NB4 (cell line): Measurements from ENCODE around the gene RUVBL2.

Source experiments
- DNase-seq: peaks from one replicate; pipeline ENCODE4 v3.0.0; 2010; ENCODE audit warnings: low read depth
- H3K4me3 ChIP-seq: one replicate; pipeline ENCODE4 v1.5.1; 2011; ENCODE audit warnings: mild to moderate bottlenecking, low read depth, low read length, moderate library complexity
- MYC ChIP-seq: IDR thresholded peaks from 2 replicates; pipeline ENCODE4 v1.6.1; 2011; ENCODE audit warnings: low read depth, low read length
- POLR2A ChIP-seq: IDR thresholded peaks from 2 replicates; pipeline ENCODE4 v1.6.1; 2011; ENCODE audit warnings: mild to moderate bottlenecking; ENCODE audit not compliant: insufficient read length; ENCODE audit errors: extremely low read depth
- TF ChIP-seq, protein P1 (sequence below): IDR thresholded peaks from one replicate; pipeline ENCODE4 v1.5.1; 2012; ENCODE audit warnings: low read depth, low read length
- TF ChIP-seq, protein P2 (sequence below): IDR thresholded peaks from 2 replicates; pipeline ENCODE4 v1.6.1; 2011; ENCODE audit warnings: low read depth, low read length

Gene RUVBL2

DNA sequence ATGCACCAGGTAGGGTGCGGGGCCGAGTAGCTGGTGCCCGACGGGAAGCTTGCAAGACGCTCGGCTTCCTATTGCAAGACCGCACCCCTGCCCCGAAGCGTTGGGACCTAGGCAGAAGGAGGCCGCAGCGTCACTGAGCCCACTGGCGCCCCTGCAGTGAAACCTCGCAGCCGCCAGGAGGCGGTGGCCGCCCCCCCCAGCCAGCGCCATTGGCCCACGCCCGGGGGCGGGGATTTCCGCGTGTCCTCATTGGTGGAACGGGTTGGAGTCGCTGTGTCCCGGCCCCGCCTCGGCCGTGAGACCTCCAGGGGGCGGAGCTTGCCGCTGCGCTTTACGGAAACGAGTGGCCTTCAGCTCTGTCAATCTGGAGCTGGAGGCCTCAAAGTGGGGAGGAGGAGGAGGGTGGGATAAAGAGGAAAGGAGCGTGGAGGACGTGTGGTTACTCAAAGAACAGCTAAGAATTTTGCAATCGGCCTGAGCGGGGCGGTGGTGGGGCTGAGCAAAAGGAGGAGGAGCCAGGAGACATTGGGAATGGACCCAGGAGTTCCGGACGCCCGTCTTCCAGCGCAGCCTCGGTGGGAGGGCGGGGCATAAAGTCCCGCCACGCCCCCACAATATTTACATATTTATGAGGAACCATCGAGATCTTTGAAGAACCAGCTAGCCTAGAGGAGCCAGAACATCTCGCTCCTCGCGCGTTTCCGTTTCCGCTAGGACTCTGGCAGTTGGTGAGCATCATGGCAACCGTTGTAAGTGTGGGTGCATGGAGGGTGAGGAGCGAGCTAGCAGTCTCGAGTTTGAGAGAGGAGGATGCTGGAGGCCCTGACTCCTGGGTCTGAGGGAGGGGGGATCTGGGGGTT is at the start of gene RUVBL2, which contains the start of gene GYS1:
RUVBL2 (plus strand) TSS at position 713 of the 860 bp plus-strand sequence; CDS start at position 738, 25 bp downstream.
GYS1 (minus strand) TSS at position 135 of the 860 bp plus-strand sequence. CDS start 197 bp downstream, outside the sequence.
- peak; percentile 99 for DNase-seq
- peak within 1 kb of the TSS; percentile 95 for H3K4me3 ChIP-seq
- TF ChIP-seq, protein P1, sequence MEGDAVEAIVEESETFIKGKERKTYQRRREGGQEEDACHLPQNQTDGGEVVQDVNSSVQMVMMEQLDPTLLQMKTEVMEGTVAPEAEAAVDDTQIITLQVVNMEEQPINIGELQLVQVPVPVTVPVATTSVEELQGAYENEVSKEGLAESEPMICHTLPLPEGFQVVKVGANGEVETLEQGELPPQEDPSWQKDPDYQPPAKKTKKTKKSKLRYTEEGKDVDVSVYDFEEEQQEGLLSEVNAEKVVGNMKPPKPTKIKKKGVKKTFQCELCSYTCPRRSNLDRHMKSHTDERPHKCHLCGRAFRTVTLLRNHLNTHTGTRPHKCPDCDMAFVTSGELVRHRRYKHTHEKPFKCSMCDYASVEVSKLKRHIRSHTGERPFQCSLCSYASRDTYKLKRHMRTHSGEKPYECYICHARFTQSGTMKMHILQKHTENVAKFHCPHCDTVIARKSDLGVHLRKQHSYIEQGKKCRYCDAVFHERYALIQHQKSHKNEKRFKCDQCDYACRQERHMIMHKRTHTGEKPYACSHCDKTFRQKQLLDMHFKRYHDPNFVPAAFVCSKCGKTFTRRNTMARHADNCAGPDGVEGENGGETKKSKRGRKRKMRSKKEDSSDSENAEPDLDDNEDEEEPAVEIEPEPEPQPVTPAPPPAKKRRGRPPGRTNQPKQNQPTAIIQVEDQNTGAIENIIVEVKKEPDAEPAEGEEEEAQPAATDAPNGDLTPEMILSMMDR: peak; percentile 55
- peak; percentile 95 for TF ChIP-seq POLR2A
- peak; percentile 93 for TF ChIP-seq MYC
- TF ChIP-seq, protein P2, sequence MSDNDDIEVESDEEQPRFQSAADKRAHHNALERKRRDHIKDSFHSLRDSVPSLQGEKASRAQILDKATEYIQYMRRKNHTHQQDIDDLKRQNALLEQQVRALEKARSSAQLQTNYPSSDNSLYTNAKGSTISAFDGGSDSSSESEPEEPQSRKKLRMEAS: peak; percentile 75

DNA sequence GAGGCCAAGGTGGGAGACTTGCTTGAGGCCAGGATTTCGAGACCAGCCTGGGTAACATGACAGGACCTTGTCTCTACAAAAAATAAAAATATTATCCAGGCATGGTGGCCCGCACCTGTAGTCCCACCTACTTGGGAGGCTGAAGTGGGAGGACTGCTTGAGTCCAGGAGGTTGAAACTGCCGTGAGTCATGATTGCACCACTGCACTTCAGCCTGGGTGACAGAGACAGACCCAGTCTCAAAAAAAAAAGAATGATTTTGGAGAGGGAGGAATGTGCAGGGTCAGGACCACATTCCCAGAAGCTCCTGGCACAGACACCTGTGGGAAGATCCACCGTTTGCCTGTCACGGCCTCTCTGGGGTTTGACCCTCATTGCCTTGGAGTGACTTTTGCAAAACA is 48.3 kb upstream of the RUVBL2 start:
- H3K4me3 ChIP-seq: no peak overlapping the region
- DNase-seq: no peak
- TF ChIP-seq, protein P2: no peak
- no peak for TF ChIP-seq MYC
- TF ChIP-seq POLR2A: no peak
- TF ChIP-seq, protein P1: no peak

DNA sequence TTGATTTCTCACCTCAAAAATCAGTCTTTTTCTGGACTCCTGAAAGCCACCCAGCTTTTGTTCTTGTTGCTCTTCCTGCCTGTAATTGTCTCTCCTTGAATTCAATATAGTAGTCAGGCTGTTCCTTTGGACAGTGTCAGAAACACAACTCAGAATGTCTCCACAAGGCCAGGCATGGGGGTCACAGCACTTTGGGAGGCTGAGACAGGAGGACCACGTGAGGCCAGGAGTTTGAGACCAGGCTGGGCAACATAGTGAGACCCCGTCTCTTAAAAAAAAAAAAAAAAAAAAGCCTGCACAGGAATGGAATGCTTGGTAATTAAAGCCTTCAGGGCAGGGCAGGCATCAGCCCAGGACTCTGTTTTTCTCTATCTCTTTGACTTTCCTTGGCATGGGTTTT is 47.9 kb upstream of the RUVBL2 start:
- no peak for DNase-seq
- TF ChIP-seq MYC: no peak
- no peak for TF ChIP-seq POLR2A
- TF ChIP-seq, protein P2: no peak
- TF ChIP-seq, protein P1: no peak
- H3K4me3 ChIP-seq: no peak overlapping the region

DNA sequence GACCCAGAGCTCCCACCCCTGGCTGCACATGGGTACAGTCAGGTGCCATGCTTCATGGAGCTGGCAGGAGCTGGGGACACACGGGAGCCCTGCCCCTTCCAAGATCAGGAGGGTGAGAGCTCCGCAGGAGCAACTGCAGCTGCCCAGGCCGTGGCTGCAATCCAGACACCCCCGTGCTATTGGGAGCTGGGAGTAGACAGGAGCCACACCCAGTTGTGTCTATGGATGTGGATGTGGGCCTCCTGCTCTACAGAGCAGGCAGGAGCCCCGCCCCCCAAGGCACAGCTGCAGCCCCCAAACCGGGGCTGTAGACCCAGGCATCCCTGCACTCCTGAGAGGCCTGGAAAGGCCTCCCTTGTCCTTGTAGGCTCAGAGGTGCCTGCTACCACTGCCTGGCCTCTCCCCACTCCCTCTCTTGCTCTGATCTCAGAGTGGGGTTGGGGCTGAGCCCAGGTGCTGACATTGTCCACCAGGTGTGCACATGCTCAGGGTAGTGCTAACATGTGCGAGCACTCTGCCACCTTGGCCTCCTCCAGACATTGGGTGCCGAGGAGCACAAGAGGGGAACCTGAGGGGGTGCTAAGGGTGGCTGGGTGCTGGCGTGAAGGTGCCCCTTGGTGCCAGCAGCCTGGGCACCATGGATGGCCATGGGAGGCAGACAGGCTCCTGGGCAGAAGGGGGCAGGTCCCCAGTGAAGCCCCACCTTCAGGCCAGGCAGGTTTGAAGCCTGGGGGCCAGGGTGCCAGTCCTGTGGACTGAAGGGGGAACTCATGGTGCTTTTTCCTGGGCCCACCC is 47.0 kb upstream of the RUVBL2 start:
- DNase-seq: no peak
- TF ChIP-seq, protein P2: no peak
- no peak for TF ChIP-seq MYC
- no peak for TF ChIP-seq POLR2A
- TF ChIP-seq, protein P1: no peak
- H3K4me3 ChIP-seq: no peak overlapping the region

DNA sequence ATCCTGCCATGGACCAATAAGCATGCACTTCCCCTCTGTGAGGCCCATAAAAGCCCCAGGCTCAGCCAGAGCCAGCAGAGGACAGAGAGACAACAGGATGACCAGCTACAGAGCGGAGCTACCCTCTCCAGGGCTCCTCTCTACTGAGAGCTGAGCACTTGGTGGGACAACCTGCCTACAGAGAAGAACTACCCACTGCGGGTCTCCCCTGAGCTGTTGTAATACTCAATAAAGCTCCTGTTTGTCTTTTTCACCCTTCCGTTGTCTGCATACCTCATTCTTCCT is 46.5 kb upstream of the RUVBL2 start:
- DNase-seq: no peak
- no peak for TF ChIP-seq POLR2A
- TF ChIP-seq, protein P1: no peak
- TF ChIP-seq, protein P2: no peak
- TF ChIP-seq MYC: no peak

More for the DNA sequence above, 46.5 kb upstream of the RUVBL2 start:
- H3K4me3 ChIP-seq: no peak overlapping the region
